HG03103 (cell line): ENCODE results near the gene S1PR3.

Source experiments
- ATAC-seq: cut with Tn5 transposase; IDR thresholded peaks from one replicate; pipeline ENCODE4 v1.9.1; 2021; ENCODE audit warnings: low read depth; ENCODE audit not compliant: unreplicated experiment

The S1PR3 gene

DNA sequence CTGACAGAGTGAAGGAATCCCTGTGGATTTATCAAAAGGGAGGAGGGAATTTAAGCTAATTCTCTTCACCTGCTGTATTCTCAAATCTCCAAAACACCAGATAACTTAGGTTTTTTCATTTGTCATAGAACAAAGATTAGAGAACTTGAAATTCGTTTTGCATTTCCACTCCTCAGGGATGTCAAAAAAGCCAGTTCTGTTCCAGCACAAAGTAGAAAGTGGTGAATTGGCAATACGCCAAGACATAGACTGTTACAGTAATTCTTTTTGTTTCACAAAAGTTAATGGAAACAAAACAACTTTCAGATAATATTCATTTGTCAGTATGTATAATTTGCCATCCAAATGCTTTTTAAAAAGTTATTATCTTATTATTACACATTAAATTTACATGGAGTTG, 15.0 kb downstream of the S1PR3 start:
- ATAC-seq = no peak

DNA sequence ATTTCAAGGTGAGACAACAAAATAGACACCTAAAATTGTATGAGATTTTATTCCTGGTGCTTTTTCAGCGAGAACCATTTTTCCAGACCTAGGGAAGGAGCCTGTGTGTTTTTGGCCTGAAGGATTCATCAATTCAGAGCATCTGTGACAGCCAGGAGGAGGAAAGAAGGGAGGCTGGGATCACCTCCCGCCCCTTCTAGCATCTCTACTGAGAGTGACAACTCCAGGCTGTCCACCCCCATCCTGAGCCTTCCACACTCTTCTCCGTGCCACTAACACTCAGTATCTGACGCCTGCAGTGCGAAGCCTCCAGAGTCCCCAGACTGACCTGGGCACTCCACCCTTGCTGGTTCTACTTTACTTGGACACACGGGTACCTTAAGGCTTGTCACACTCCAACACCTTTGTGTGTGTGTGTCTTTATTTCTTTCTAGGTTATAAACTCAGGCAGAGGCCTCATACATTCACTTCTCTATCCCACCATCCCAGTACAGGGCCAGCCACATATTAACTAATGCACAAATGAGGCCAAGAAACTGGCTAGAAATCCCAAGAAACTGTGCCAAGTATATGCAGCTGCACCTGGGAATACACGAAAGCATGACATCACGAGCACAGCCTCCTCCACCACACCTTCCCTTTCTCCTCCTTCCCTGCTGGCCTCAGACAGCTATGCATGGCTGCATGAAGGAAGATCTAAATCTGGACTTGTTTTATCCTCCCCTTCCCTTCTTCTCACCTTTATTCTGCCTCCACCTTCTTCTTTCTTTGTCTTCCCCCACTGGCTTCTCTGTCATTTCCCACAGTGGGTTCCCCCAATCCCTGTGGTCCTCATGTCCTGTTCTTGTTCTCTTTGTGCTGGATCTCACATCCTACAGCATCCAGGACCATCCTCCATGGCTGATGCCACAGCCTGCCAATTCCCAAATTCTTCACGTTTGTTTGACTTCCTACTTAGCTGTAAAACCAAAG, 16.0 kb downstream of the S1PR3 start:
- no peak for ATAC-seq

DNA sequence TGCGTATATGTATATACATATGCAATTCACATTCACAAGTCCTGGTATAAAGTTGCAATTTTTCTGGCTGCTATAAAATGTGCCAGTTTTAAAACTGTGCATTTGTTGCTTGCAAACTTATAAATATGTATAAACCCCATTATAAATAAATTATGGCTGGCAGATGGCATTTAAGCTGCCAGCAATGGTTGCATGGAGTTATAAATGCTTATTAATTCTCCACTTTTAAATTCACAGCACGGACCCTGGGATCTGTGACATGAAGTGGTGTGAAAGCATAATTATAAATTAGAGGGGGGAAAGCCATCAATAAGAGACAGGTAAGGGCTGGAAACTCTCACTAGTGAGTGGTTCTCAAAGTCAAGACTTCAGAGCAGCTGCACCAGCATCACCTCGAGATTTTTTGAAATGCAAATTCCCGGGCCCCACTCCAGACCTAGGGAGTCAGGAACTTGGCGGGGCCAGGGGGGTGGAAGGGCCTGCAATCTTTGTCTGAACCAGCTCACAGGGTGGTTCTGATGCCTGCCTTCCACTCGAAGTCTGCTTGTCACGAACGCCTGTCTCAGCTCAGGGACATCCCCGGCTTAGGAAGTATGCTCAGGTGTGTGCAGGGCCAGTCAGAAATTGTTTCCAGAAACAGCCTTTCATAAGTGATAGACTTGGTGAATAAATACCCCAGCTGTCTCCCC, 16.9 kb downstream of the S1PR3 start:
- ATAC-seq = no peak

DNA sequence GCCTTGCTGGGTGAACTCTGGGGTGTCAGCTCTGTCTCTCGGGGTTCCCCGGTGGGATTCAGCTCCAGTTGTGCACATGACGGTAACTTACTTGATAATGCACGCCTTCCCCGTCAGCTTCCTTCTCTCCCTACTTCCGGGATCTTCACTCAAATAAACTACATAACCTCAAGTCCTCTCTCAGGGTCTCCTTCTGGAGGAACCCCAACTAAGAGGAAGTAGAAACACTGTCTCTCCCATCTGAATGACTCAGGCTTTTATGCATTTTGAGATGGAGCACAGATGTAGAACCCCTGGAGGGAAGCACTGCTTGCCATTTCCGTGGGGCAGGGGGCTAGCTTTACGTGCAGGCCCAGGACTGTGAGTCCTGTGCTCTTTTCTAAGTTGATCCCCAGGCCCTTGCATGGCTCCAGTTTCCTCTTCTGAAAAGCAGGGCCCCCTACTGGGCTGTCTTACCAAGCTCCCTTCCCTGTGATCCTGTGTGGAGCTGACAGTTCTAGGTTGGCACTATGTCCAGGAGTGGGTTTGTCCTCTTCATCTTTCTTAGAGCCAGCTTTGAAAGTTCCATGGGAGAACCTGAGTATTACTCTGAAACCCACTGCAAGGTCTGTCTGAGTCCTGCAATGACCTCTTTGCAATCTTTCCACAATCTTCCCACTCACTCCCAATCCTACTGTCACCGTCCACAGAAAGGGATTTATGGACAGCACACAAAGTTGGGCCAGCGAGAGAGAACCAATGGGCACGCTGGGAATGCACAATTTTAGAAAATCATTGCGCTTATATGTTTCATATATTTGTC, 17.7 kb downstream of the S1PR3 start:
- ATAC-seq = no peak

DNA sequence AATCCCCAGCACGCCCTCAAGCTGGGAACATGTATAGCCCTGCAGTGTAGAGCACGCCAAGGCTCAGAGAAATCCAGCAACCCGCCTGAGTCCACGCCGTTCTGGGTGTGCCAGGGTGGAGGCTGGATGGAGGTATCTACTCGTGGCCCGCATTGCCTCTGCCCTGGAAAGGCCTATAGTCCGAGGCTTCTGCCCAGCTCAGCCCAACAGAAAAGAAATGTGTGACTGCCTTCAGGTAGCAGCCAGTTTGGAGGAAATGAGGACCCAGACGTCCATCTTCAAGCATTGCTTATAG, 18.2 kb downstream of the S1PR3 start:
- no peak for ATAC-seq

DNA sequence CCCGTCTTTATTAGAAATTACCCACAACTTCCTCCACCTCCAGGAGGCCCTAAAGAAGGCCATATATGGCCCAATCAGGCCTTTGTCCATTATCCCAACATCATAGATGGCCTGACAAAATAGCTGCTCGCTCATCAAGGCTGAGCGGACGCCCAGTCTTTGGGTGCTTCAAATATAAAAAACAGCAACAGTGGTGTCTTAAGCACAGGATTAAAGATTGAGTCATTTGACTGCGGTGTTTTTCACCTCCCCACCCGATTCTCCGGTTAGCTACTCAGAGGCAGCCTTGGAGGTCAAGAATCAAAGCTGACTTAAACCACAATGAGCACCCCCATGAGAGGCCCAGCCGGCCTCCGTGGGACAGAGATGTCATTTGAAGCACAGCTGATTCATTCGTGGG, 18.8 kb downstream of the S1PR3 start:
- no peak for ATAC-seq

DNA sequence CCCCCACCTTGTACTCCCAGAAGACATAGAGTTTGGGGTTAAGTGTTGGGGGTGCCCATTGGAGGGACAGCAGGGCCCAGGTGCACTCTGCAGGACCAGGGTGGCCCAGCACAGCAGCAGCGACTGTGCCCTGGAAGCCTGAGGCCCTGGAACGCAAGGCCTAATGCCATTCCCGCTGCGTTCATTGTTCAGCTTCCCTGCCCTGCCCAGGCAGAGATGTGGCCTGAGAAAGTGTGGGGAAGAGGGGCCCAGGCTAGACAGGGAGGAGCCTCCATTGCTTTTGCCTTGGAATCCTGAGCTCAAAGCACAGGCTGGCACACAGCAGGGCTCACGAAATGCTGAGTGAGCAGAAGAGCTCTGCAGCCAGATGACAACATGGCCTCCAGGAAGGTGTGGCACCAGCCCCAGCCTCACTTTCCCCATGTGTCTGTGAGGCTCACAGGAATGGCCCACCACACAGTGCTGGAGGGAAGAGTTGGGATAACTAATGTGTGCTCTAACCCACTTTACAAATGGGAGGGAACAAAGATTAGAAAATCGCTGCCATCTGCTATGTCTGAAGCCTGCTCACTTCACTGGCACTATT, 19.4 kb downstream of the S1PR3 start:
- no peak for ATAC-seq

DNA sequence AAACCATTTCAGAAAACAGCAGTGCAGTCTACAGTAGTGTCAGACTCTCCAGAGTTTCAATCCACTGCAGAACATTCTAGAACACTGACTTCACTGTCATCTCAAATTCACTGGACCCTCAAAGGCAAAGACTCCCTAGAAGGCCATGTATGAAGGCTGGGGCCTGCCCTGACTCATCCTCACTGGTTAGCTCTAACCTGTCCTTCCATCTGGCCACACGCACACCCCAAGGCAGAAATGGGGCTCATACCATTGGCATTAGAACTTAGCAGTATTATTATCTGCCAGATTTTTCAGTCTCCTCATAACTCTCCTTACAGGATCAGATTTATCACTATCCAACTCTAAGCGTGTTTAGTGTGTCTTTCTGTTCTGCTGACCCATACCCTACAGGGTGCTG, 20.4 kb downstream of the S1PR3 start:
- ATAC-seq = no peak

DNA sequence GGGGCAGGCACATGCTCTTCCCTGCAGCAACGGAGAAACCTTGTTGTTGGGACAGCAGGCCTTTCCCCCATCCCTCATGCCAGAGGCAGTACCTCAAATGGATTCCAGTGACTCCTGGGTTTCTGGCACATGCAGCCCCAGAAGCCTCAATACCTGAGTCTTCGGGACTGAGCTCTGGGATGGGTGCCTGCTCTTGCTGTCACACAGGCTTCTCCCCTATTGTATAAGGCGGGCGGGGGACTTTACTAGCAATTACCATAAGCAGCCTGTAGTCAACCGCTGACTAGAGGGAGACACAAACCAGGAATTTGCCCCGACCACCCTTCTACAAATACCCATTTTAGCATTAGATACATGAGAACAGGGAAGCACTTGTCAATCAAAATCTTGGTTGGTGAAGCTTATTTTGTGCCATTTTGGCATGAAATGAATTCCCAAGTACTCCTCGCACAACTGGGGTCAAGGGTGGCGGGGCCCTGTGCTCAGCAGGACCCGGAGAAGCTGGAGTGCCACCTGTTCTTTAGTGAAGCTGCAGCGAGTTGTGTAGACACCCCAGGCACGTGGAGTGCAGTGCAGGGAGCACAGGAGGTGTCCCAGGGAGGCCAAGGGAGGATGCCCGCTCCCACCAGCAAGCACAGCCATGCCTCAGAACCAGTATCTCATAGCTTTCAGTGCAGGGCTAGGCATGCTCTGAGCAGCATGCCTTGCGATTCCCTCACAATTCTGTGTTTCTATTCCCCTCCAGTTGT, 21.2 kb downstream of the S1PR3 start:
- no peak for ATAC-seq

DNA sequence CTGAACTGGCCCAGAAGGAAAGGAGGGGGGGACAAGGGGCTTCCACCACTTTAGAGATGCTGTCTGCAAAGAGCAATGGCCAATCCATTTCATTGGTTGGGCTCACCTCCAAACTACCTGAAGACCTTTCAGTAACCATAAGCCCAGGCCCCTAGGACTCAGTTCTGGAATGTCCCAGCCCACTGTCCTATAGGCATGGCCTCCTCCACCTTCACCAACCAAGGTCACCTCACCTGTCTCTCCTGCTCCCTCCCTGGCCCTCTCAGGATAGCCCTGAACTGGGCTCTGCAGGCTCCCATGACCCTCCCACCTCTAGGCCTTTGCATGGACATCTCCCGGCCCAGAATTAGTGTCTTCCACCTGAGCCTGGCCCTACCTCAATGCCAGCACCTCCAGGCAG, 22.4 kb downstream of the S1PR3 start:
- ATAC-seq = no peak

DNA sequence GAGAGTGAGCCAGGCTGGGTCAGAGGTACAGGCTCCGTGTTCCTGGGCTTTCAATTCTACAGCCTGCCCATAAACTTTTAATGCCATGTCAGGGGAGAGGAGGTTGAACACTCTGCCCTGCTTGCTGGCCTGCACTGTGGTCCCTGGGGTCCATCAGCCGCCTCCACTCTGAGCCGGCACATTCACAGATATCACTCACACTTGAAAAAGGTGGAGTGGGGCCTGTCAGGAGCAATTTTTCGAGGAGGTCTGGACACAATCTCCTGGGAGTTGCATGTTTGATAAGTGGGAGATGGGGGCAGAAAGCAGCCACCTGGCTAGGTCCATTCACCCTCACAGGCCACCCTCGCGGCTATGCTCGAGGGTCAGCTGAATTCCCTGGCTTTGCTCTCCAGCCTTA, 22.9 kb downstream of the S1PR3 start:
- ATAC-seq = no peak

DNA sequence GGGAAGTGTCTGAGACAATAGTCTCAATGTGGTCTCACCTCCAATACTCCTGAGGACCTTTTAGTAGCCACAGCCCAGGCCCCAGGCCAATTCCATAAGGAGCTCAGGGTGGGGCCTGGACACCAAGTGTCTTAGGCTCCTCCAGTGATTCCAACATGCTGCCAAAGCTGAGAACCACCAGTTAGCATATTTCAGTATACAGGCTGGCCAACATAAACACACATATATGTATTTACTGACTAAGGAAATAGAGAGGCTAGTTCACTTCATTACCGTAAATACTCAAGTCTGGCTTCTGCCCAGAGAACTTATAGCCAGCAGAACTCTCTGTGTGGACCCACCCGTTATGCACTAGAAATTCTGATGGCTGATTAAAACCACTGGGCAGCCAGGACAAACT, 24.1 kb downstream of the S1PR3 start:
- no peak for ATAC-seq

DNA sequence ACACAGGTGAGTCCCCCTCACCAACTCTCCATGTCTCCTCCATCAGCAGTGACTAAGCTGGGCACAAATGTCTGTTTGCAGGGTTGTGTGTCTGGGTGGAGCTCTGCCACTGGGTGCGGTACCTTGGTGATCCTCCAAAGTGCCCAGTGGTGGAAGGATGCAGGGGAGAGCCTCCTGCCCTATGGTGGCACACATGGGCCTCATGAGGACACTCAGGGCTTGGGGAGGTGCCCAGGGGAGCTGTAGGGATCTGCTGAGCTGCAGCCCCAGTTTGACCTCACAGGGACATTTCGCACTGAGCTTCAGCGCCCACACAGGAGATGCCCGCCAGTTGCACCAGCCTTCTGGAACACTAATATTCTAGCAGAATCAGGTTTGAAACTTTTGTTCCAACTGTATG, 29.5 kb downstream of the S1PR3 start:
- no peak for ATAC-seq

DNA sequence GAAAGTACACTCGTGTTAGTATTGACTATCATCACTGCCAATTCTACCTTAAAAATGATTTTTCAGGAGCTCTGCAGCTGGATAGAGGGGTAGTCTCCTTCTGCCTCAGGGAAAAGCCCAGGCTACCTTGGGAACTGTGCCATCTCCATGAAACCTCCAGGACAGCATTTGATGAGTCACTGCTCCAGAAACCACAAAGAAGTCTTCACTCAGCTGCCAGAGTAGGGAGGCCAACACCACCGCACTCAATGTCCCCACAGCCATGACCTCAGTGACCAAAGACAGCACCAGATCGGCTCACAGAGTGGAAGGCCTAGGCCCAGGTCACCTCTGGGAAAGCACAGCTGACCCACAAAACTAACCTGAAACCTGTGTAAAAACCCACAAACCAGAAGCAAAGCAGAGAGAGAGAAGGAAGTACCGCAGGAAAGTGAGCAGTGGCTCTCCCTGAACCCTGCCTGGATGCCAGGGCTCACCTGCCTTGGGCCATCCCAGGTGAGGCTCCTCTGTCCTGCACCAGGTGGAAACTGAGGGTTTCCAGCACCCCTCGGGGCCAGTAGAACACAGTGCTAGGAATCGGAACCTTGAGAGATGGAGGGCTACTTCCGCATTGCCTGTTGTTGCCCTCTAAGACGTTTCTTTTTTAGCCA, 30.0 kb downstream of the S1PR3 start:
- no peak for ATAC-seq

DNA sequence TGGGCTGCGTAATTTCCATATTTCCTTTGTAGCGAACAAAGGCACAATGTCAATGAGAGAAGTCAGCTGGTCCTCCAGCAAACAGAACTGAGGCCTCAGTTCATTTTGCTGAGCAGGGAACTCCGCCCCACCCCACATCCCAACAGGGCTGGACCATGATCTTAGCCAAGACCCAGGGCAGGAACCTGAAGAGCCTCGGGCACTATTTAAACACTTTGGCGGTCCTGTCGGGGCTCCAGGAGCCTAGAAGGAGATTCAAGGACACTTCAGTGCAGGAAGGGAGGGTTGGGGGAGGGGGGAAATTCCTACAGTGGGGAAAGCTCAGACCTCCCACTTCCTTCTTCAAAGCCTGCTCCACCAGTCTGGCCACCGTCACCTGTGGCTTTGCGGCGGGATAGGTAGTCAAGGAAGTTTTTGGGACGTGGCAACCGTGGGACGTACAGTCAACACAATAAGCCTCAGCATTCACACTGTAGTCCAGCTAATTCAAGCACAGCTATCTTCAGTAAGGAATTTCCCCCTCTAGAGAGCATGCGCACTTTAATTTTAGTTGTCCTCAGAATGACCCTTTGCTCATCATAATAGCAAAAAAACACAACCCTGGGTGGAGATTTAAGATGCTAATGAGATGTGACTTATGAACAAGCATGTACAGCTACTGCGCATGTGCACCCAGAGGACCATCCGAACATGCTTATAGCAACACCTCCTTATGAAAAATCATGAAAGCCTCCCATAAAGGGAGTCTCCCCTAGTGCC, 30.9 kb downstream of the S1PR3 start:
- no peak for ATAC-seq

DNA sequence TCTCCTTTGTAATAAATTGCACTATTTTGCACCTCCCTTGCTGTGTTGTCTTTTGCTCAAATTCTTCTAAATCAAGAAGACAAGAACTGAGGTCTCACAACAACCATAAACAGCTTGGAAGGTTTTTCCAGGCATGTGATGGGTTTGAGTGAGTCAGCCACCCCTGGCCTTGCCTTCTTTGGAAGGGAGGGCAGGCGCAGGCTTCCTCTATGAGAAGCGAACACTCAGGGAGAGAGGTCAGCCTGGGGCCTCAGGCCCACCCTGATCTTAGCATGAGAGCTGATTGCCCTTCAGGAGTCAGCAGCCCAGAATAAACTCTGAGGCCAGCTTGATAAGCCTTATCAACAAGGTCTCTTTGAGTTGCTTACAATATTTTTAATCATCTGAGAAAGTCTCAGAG, 31.6 kb downstream of the S1PR3 start:
- no peak for ATAC-seq

DNA sequence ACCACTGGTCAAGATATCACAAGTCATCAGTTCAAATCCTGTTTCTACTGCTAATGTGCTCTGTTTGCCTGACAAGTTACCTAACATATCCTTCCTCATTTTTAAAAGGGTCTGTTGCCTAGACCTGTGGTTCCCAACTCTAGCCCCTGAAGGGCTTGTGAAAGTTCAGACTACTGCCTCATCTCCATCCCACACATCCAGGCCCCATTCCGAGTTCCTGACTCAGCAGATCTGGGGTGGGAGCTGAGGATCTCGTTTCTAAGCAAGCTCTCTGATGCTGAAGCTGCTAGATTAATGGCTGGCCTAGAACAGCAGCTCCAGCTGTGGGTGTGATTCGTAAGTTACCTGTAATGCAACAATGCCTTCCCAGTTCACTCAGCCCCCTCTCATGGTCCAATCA, 32.5 kb downstream of the S1PR3 start:
- ATAC-seq = no peak

DNA sequence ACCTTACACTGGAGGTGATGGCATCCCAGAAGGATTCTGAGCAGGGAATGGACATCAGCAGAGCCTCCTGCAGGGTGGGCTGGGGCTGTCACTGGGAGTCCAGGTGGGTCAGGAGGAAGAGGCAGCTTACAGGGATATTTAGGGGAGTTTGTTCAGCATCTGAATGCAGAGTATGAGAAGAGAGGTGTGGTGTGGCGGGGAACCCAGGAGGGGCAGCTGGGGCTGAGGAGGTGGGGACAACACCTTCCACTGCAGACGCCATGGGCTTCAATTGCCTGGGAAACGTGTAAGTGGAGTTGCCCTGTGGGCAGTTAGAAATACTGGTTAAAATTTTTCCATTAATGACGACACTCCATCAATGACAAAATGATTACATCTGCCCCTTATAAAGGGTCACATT, 33.5 kb downstream of the S1PR3 start:
- ATAC-seq = no peak

DNA sequence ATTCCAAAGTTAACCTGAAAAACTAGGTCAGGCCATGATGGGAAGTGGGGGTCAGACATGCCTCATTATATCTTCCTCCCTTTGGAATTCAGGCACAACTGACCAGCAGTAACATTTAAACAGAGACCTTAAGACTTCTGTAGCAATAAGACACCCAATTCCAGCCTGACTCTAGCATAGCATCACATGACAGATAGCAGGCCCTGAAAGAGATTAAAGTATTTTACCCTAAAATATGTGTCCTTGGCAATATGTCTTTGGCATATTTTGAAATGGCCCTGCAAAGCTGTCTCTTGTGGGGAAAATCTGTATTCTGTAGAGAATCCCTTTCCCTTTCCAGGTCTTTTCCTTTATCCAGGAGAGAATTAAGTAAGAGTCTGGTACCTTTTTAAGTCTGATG, 34.3 kb downstream of the S1PR3 start:
- ATAC-seq = no peak
